GM12872 (cell line): ENCODE data around the gene HBEGF.

ENCODE experiments used
- CTCF ChIP-seq: IDR thresholded peaks from 3 replicates; pipeline ENCODE4 v1.5.1; 2011; ENCODE audit warnings: low read depth, mild to moderate bottlenecking, low read length, moderate library complexity; ENCODE audit not compliant: insufficient read depth

Gene HBEGF

GRCh38 chr5:140348104-140348503 lies 1.7 kb upstream of the HBEGF start:
- TF ChIP-seq CTCF = no peak

- no peak for TF ChIP-seq CTCF
Observed at GRCh38 chr5:140347360-140347759, 957 bp upstream of the HBEGF start.

- peak; percentile 31; the same call in 2 of the 3 replicates for TF ChIP-seq CTCF
Observed at GRCh38 chr5:140345919-140346347, 470 bp downstream of the HBEGF start.

GRCh38 chr5:140344683-140345423 lies 1.6 kb downstream of the HBEGF start:
- no peak for TF ChIP-seq CTCF

GRCh38 chr5:140342896-140343295 lies 3.5 kb downstream of the HBEGF start:
- TF ChIP-seq CTCF = no peak

- no peak for TF ChIP-seq CTCF
Observed at GRCh38 chr5:140342287-140342686, 4.1 kb downstream of the HBEGF start.

- TF ChIP-seq CTCF = no peak
Observed at GRCh38 chr5:140341591-140341990, 4.8 kb downstream of the HBEGF start.
